SW480 (cell line): ENCODE measurements around the gene IFNA5.

Experiments used
- DNase-seq: peaks from one replicate; pipeline ENCODE4 v3.0.0-alpha.2; 2016; ENCODE audit warnings: low spot score

Gene IFNA5

GRCh38 chr9:21305213-21305612 lies at the start of gene IFNA5:
IFNA5 (minus strand) TSS chr9:21305313; CDS start chr9:21305256, 57 bp downstream.
- DNase-seq, result no peak

- DNase-seq, result no peak
Observed at GRCh38 chr9:21350787-21351186, 45.7 kb upstream of the IFNA5 start, which contains the start of gene IFNA6. IFNA6 (minus strand) TSS chr9:21350887; CDS start chr9:21350887, 0 bp downstream.

- DNase-seq, result no peak
Observed at GRCh38 chr9:21348430-21348970, 43.4 kb upstream of the IFNA5 start.

GRCh38 chr9:21340735-21341134 lies 35.6 kb upstream of the IFNA5 start:
- DNase-seq, result no peak

GRCh38 chr9:21336457-21336856 lies 31.3 kb upstream of the IFNA5 start:
- DNase-seq, result no peak

- peak; percentile 91 for DNase-seq
Observed at GRCh38 chr9:21334701-21335632, 29.9 kb upstream of the IFNA5 start, which contains the start of gene KLHL9. KLHL9 (minus strand) TSS chr9:21335404; CDS start chr9:21334859, 545 bp downstream.

- DNase-seq, result no peak
Observed at GRCh38 chr9:21333226-21333625, 28.1 kb upstream of the IFNA5 start.

GRCh38 chr9:21331676-21332402 lies 26.7 kb upstream of the IFNA5 start:
- no peak for DNase-seq

GRCh38 chr9:21326526-21327139 lies 21.5 kb upstream of the IFNA5 start:
- peak; percentile 60 for DNase-seq

- DNase-seq, result no peak
Observed at GRCh38 chr9:21324047-21324446, 18.9 kb upstream of the IFNA5 start.

- no peak for DNase-seq
Observed at GRCh38 chr9:21322911-21323461, 17.9 kb upstream of the IFNA5 start.

GRCh38 chr9:21320465-21320864 lies 15.4 kb upstream of the IFNA5 start:
- DNase-seq, result no peak

GRCh38 chr9:21317956-21318923 lies 13.1 kb upstream of the IFNA5 start:
- peak; percentile 56 for DNase-seq

GRCh38 chr9:21316860-21317259 lies 11.7 kb upstream of the IFNA5 start:
- no peak for DNase-seq

GRCh38 chr9:21316032-21316842 lies 11.1 kb upstream of the IFNA5 start:
- DNase-seq, result no peak

GRCh38 chr9:21314152-21314551 lies 9.0 kb upstream of the IFNA5 start:
- DNase-seq, result no peak

- no peak for DNase-seq
Observed at GRCh38 chr9:21311889-21312288, 6.8 kb upstream of the IFNA5 start.

- peak; percentile 33 for DNase-seq
Observed at GRCh38 chr9:21295992-21296391, 9.1 kb downstream of the IFNA5 start.

GRCh38 chr9:21294904-21295538 lies 10.1 kb downstream of the IFNA5 start:
- DNase-seq, result peak; percentile 16
